Measurements from ENCODE around the gene SLC24A4. TPM values are rescaled to one million over a fixed set of nuclear protein-coding genes. Genes with fewer than 3 reads are reported as not detected.

SLC24A4 gene
- total and polyA plus RNA-seq, 2 of the 4 experiments (the other 2 are of a cell fraction): not detected

DNA sequence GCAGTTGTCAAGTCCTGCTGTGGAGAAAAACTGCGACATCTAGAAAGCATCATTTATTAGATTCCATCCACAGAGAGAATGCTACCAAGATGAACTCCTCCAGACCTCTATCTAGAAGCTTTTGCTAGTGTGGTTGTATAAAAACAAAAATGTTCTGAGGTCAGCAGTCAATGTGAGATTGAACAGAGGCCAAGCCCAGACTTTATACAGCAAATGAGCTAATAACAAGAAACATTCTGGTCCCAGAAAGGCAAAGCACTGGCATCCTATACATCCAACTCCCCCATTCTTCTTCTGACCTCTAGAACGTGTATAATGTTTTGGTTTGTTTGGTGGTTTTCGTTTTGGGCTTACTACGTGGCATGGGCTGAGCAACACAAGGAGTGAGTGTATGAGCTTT lies 163.9 kb downstream of the SLC24A4 start:
- BruUV-seq (replicated peaks): no TSS peak
- H2BK15ac ChIP-seq (ENCODE audit: low read depth, low read length): no peak overlapping the region
- DNase-seq (peak; percentile 66), ATAC-seq (ENCODE audit: low read depth) (peak; percentile 70)
- no peaks in the 10 kb centered on the region for H3K9me3 ChIP-seq (ENCODE audit: control insufficient read depth, insufficient read depth, low read length)
- peak overlapping the region; percentile 8; the same call in 1 of the 2 replicates for H3K4me2 ChIP-seq (ENCODE audit: low read depth, low read length)
- no peak overlapping the region for H2AFZ ChIP-seq (replicated peaks; ENCODE audit: low read length, poor library complexity)
- no peaks in the 10 kb centered on the region for H3K36me3 ChIP-seq (ENCODE audit: control insufficient read depth, insufficient read depth, low read length)
- H3K14ac ChIP-seq (replicated peaks; ENCODE audit: low read depth, low read length): 0 out of 2 replicates have a peak overlapping the region, but pooled peaks have one; percentile 71
- TF ChIP-seq MAZ (IDR thresholded peaks at IDR 0.05; ENCODE audit: borderline replicate concordance, low read depth, low read length) (no peak), MXI1 (IDR thresholded peaks at IDR 0.05; ENCODE audit: borderline replicate concordance, low read depth, low read length) (no peak), RFX5 (IDR thresholded peaks at IDR 0.05; ENCODE audit: low read depth, low read length) (no peak), RCOR1 (IDR thresholded peaks at IDR 0.05; ENCODE audit: insufficient replicate concordance, low read length) (no peak), POLR2A (IDR thresholded peaks at IDR 0.05; ENCODE audit: low read depth, low read length) (no peak), CEBPB (IDR thresholded peaks at IDR 0.05; ENCODE audit: low read depth, low read length) (no peak), SMC3 (IDR thresholded peaks at IDR 0.05; ENCODE audit: low read depth, low read length) (no peak), CHD1 (IDR thresholded peaks at IDR 0.05; ENCODE audit: low read depth, low read length) (no peak), NFE2L2 (IDR thresholded peaks at IDR 0.05; ENCODE audit: low read depth, low read length) (no peak)
- TF ChIP-seq, protein P1, sequence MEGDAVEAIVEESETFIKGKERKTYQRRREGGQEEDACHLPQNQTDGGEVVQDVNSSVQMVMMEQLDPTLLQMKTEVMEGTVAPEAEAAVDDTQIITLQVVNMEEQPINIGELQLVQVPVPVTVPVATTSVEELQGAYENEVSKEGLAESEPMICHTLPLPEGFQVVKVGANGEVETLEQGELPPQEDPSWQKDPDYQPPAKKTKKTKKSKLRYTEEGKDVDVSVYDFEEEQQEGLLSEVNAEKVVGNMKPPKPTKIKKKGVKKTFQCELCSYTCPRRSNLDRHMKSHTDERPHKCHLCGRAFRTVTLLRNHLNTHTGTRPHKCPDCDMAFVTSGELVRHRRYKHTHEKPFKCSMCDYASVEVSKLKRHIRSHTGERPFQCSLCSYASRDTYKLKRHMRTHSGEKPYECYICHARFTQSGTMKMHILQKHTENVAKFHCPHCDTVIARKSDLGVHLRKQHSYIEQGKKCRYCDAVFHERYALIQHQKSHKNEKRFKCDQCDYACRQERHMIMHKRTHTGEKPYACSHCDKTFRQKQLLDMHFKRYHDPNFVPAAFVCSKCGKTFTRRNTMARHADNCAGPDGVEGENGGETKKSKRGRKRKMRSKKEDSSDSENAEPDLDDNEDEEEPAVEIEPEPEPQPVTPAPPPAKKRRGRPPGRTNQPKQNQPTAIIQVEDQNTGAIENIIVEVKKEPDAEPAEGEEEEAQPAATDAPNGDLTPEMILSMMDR (conservative IDR thresholded peaks at IDR 0.05; ENCODE audit: low read depth, low read length): no peak
- TF ChIP-seq, protein P2, sequence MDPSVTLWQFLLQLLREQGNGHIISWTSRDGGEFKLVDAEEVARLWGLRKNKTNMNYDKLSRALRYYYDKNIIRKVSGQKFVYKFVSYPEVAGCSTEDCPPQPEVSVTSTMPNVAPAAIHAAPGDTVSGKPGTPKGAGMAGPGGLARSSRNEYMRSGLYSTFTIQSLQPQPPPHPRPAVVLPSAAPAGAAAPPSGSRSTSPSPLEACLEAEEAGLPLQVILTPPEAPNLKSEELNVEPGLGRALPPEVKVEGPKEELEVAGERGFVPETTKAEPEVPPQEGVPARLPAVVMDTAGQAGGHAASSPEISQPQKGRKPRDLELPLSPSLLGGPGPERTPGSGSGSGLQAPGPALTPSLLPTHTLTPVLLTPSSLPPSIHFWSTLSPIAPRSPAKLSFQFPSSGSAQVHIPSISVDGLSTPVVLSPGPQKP (IDR thresholded peaks at IDR 0.05; ENCODE audit: borderline replicate concordance, low read depth, low read length): no peak
- TF ChIP-seq, protein P3, sequence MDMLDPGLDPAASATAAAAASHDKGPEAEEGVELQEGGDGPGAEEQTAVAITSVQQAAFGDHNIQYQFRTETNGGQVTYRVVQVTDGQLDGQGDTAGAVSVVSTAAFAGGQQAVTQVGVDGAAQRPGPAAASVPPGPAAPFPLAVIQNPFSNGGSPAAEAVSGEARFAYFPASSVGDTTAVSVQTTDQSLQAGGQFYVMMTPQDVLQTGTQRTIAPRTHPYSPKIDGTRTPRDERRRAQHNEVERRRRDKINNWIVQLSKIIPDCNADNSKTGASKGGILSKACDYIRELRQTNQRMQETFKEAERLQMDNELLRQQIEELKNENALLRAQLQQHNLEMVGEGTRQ (IDR thresholded peaks at IDR 0.05; ENCODE audit: low read depth, low read length): no peak
- ChIA-PET POLR2A (ENCODE audit: unreplicated experiment) (no interaction called here), CTCF (interaction anchor here (0.5 kb wide), 1 partner anchor 364 kb away, joined by 5 read pairs; no protein-coding TSS in a partner anchor)
- intact Hi-C loops (cut with micrococcal nuclease) (no loop called here), dilution Hi-C loops (cut with HindIII; ENCODE audit: low sequenced_read_pairs, unreplicated experiment) (no loop called here), in situ Hi-C loops (cut with MboI; ENCODE audit: low sequenced_read_pairs) (no loop called here)
- H2AK5ac ChIP-seq (ENCODE audit: low read depth, low read length): no peak overlapping the region; the same call in 1 of the 2 replicates
- no peak overlapping the region for H3K4me3 ChIP-seq (ENCODE audit: insufficient read depth, low read depth, low read length)
- no peak overlapping the region for H3K27ac ChIP-seq (ENCODE audit: insufficient read depth, low read length)
- no peak overlapping the region for H2BK5ac ChIP-seq (ENCODE audit: low read depth, low read length, poor library complexity, severe bottlenecking)
- WGBS, 2 experiments (ENCODE audit: extremely low coverage in 2 of 2, insufficient read length in 1 of 2): no CpG with 5 or more reads among the region's 4 CpGs
- H3K9ac ChIP-seq (ENCODE audit: low read depth, low read length): no peak overlapping the region
- H3K4ac ChIP-seq (ENCODE audit: low read depth, low read length): peak overlapping the region; percentile 20; the same call in 1 of the 2 replicates
- no peak overlapping the region for H4K8ac ChIP-seq (ENCODE audit: low read depth in 2 of 2, low read length in 2 of 2)
- no peak overlapping the region for H3K56ac ChIP-seq (ENCODE audit: extremely low read depth, insufficient read depth, low read length)
- peaks cover 13% of the 10 kb centered on the region; the same call in 1 of the 2 replicates for H3K4me1 ChIP-seq (ENCODE audit: control insufficient read depth, insufficient read depth, low read length)
- no peaks in the 10 kb centered on the region; the same call in 1 of the 2 replicates for H3K27me3 ChIP-seq (ENCODE audit: control insufficient read depth, insufficient read depth, low read length)
- H3K79me1 ChIP-seq (ENCODE audit: low read depth in 1 of 2, low read length in 2 of 2): no peaks in the 10 kb centered on the region
- H4K20me1 ChIP-seq (ENCODE audit: insufficient read depth, low read length): no peaks in the 10 kb centered on the region
- H2BK20ac ChIP-seq (ENCODE audit: low read depth, low read length): 0 out of 2 replicates have a peak overlapping the region, but pooled peaks have one; percentile 22
- no peak overlapping the region for H3K23ac ChIP-seq (ENCODE audit: low read depth, low read length)
- H2AK9ac ChIP-seq (replicated peaks; ENCODE audit: low read depth, low read length, poor library complexity): no peak overlapping the region
- no peak overlapping the region for H4K5ac ChIP-seq (ENCODE audit: low read depth, low read length)
- no peak overlapping the region for H4K91ac ChIP-seq (ENCODE audit: insufficient read depth, low read depth, low read length)
- peaks cover 23% of the 10 kb centered on the region for H3K9me1 ChIP-seq (ENCODE audit: insufficient read depth, low read length)
- H3K18ac ChIP-seq (ENCODE audit: low read depth, low read length): no peak overlapping the region
- no peak overlapping the region for H2BK120ac ChIP-seq (ENCODE audit: low read depth, low read length)

Data from IMR-90 (cell line).